Measurements from ENCODE around the gene IMMP2L.

The IMMP2L gene

DNA sequence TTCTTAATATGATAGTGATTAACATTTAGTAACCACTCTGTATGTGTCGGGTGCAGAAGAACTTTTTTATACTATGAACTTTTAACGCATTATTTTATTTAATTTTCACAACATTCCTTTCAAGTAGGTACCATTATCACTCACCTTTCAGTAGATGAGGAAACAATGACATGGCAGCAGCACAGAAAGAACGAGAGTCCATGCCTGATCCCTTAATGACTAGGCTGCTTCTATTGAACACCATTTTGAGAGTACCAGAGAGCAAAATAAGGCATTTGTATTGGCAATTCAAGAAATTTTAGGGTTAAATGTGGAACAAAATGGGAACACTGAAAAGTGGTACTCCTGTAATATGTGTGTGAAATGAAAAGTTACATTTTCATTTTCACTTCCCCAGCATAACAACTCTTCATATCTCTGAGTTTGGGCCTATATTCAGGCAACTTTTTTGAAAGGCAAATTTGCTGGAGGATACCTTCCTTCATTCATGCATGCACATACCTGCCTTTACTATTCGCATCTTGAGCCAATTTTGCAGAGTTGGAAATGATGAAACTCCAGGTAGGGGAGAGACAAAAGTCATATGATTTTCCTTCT lies 458.5 kb downstream of the IMMP2L start:
- TF ChIP-seq NFRKB (IDR thresholded peaks at IDR 0.05) (no peak), ARNT (IDR thresholded peaks at IDR 0.05) (no peak), LEF1 (IDR thresholded peaks at IDR 0.05; ENCODE audit: borderline replicate concordance) (no peak), L3MBTL2 (conservative IDR thresholded peaks at IDR 0.05) (no peak), TARDBP (IDR thresholded peaks at IDR 0.05) (no peak), FOXM1 (IDR thresholded peaks at IDR 0.05; ENCODE audit: borderline replicate concordance) (no peak), FOXK2 (IDR thresholded peaks at IDR 0.05) (no peak), PKNOX1 (IDR thresholded peaks at IDR 0.05) (no peak), HDGF (IDR thresholded peaks at IDR 0.05; ENCODE audit: borderline replicate concordance) (no peak), ELF4 (IDR thresholded peaks at IDR 0.05) (no peak), ZNF384 (IDR thresholded peaks at IDR 0.05) (no peak), SP1 (IDR thresholded peaks at IDR 0.05) (no peak), FOXA1 (IDR thresholded peaks at IDR 0.05) (no peak), BHLHE40 (IDR thresholded peaks at IDR 0.05; ENCODE audit: borderline replicate concordance) (no peak)
- ChIA-PET POLR2A (no interaction called here), CTCF (no interaction called here)
- no peak for DNase-seq (ENCODE audit: extremely low spot score)

DNA sequence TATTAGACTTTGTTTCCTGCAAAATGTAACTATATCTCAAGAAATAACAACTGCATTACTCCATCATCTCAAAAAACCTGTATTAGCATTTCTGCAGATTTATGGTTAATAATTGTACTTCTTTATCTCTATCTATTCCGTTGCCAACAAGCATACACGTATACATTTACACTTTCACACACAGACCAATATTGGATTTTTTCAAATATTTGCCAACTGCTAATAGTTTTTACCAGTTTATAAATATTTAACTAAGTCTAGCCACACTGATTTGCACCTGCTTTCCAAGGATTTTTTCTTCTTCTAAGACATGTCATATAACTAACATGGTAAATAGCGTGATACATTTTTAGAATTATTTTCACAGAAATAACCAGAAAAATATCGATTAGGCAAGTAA lies 459.2 kb downstream of the IMMP2L start:
- no peak for DNase-seq (ENCODE audit: extremely low spot score)
- TF ChIP-seq PKNOX1 (IDR thresholded peaks at IDR 0.05) (no peak), FOXK2 (IDR thresholded peaks at IDR 0.05) (no peak), TARDBP (IDR thresholded peaks at IDR 0.05) (no peak), FOXM1 (IDR thresholded peaks at IDR 0.05; ENCODE audit: borderline replicate concordance) (no peak), L3MBTL2 (conservative IDR thresholded peaks at IDR 0.05) (no peak), ELF4 (IDR thresholded peaks at IDR 0.05) (no peak), SP1 (IDR thresholded peaks at IDR 0.05) (no peak), HDGF (IDR thresholded peaks at IDR 0.05; ENCODE audit: borderline replicate concordance) (no peak), NFRKB (IDR thresholded peaks at IDR 0.05) (no peak), ZNF384 (IDR thresholded peaks at IDR 0.05) (no peak), SUZ12 (IDR thresholded peaks at IDR 0.05) (no peak), FOXA1 (IDR thresholded peaks at IDR 0.05) (no peak), BHLHE40 (IDR thresholded peaks at IDR 0.05; ENCODE audit: borderline replicate concordance) (no peak)
- ChIA-PET CTCF (no interaction called here), POLR2A (no interaction called here)

GRCh38 chr7:111101856-111102646 lies 460.2 kb downstream of the IMMP2L start:
- POLR2A ChIA-PET, result no interaction called here
- no peak for TF ChIP-seq NFRKB (IDR thresholded peaks at IDR 0.05)
- CTCF ChIA-PET, result no interaction called here
- no peak for DNase-seq (ENCODE audit: extremely low spot score)

DNA sequence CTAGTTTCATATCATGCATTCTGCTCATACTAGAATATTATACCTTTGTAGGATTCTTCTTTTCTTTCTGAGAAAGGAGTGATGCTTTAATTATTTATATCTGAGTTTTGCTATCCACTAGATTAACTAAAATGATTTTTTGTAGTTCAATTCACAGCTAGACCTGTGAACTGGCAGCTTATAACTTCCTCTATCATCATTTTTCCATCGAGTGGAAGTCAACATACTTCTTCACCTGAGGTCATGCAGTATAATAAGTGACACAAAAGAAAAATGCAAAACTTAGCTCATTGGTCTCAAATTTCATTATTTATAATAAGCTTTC lies 463.4 kb downstream of the IMMP2L start:
- ChIA-PET POLR2A (no interaction called here), CTCF (interaction anchor here (0.6 to 1.1 kb wide), 4 partner anchors 20 to 472 kb away, joined by 3 to 4 read pairs (median 3); no protein-coding TSS in a partner anchor)
- no peak for DNase-seq (ENCODE audit: extremely low spot score)
- TF ChIP-seq FOXK2 (IDR thresholded peaks at IDR 0.05) (no peak), LEF1 (IDR thresholded peaks at IDR 0.05; ENCODE audit: borderline replicate concordance) (no peak), PKNOX1 (IDR thresholded peaks at IDR 0.05) (no peak), NFRKB (IDR thresholded peaks at IDR 0.05) (no peak), BHLHE40 (IDR thresholded peaks at IDR 0.05; ENCODE audit: borderline replicate concordance) (no peak)

DNA sequence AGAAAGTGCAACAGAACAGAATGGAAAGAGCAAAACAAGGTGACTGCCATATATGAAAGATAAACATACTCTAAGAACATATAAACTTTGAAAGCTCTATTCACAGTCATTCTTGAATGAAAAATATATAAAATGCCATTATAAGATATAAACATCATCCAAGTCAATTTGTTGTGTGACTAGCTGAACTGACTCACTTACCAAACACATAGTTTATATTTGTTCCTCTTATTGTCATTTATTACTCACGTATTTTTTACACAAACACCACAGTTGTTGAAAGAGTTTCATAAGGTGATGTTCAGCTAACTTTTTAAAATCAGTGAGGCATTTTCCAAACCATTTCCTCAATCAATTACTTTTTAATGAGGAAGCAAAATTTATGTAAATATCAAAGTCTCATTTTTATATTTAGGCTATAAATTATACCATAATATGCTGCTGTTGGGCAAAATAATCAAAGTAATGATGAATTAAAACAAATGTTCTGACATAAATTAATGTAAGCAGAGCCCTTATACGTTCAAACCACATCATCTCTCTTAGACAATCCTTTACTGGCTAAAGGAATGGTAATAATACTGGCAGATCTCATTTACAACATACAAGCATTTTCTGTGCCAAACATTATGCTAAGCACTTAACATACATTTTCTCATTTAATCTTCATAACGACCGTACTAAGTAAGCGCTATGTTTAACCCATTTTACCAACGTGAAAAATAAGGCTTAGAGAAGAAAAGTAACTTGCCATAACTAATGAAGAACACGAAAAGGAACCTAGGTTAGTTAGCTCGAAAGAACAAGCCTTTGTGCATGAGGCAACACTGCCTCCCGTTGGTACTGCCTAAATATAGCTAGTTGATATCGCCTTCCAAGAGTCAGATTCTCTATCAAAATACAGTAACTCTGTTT lies 464.0 kb downstream of the IMMP2L start:
- DNase-seq (ENCODE audit: extremely low spot score), result peak; percentile 18
- TF ChIP-seq SP1 (IDR thresholded peaks at IDR 0.05) (no peak), ARNT (IDR thresholded peaks at IDR 0.05) (no peak), LEF1 (IDR thresholded peaks at IDR 0.05; ENCODE audit: borderline replicate concordance) (no peak), TARDBP (IDR thresholded peaks at IDR 0.05) (no peak), ZNF384 (IDR thresholded peaks at IDR 0.05) (no peak), BHLHE40 (IDR thresholded peaks at IDR 0.05; ENCODE audit: borderline replicate concordance) (no peak), PKNOX1 (IDR thresholded peaks at IDR 0.05) (no peak), CTBP1 (IDR thresholded peaks at IDR 0.05; ENCODE audit: borderline replicate concordance) (no peak)
- POLR2A ChIA-PET, result no interaction called here
- CTCF ChIA-PET, result interaction anchor here (1.1 kb wide), 1 partner anchor 21 kb away, joined by 3 read pairs; no protein-coding TSS in a partner anchor
